ENCODE measurements around the gene HEXIM1.
A peak's percentile ranks its signal among the peaks of the same experiment; 100 is the strongest.

The HEXIM1 gene

GRCh38 chr17:45175759-45176115 lies 27.5 kb downstream of the HEXIM1 start:
- no peak overlapping the region for H3K4me3 Mint-ChIP-seq
- H3K9me3 Mint-ChIP-seq = no peaks in the 10 kb centered on the region
- no peak overlapping the region for H3K27ac Mint-ChIP-seq
- no peaks in the 10 kb centered on the region for H3K36me3 Mint-ChIP-seq (ENCODE audit: low read depth)
- peaks cover 22% of the 10 kb centered on the region for H3K4me1 Mint-ChIP-seq (ENCODE audit: low read depth)
- H3K27me3 Mint-ChIP-seq (ENCODE audit: low read depth) = no peaks in the 10 kb centered on the region
- DNase-seq (ENCODE audit: low spot score) = no peak

DNA sequence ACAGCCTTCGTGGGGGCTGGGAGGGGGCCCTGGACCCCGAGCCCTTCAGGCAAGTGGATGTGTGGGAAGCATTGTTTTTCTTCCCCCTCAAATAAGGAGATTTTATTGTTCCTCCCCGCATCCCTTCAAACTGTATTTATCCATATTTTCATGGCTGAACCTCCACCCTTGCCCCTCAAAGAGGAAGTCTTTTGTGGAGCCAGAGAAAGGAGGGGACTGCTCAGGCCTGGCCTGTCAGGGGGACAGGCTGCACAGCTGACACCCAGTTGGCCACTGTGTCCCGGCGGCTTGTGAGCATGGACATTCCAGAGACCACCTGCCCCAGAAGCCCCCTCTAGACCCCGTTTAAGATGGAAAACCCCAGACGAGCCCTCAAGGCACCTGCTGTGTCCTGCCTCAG lies 29.3 kb downstream of the HEXIM1 start:
- no peak for DNase-seq (ENCODE audit: low spot score)
- Mint-ChIP-seq H3K4me1 (ENCODE audit: low read depth) (peaks cover 10% of the 10 kb centered on the region), H3K4me3 (no peak overlapping the region), H3K27ac (no peak overlapping the region), H3K36me3 (ENCODE audit: low read depth) (no peaks in the 10 kb centered on the region), H3K9me3 (no peaks in the 10 kb centered on the region), H3K27me3 (ENCODE audit: low read depth) (no peaks in the 10 kb centered on the region)

DNA sequence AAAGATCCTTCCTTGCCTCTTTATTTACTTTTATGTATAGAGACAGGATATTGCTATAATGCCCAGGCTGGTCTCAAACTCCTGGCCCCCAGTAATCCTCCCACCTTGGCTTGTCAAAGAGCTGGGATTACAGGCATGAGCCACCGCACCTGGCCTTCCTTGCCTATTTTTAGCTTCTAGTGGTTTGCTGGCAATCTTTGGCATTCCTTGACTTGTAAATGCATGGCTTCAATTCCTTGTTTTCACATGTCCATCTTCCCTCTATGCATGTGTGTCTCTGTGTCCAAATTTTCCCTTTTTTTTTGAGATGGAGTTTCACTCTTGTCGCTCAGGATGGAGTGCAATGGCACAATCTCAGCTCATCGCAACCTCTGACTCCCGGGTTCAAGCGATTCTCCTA lies 35.9 kb downstream of the HEXIM1 start:
- DNase-seq (ENCODE audit: low spot score) = no peak
- H3K9me3 Mint-ChIP-seq = no peaks in the 10 kb centered on the region
- H3K36me3 Mint-ChIP-seq (ENCODE audit: low read depth) = no peaks in the 10 kb centered on the region
- no peak overlapping the region for H3K4me3 Mint-ChIP-seq
- no peaks in the 10 kb centered on the region for H3K4me1 Mint-ChIP-seq (ENCODE audit: low read depth)
- H3K27me3 Mint-ChIP-seq (ENCODE audit: low read depth) = no peaks in the 10 kb centered on the region
- H3K27ac Mint-ChIP-seq = no peak overlapping the region

DNA sequence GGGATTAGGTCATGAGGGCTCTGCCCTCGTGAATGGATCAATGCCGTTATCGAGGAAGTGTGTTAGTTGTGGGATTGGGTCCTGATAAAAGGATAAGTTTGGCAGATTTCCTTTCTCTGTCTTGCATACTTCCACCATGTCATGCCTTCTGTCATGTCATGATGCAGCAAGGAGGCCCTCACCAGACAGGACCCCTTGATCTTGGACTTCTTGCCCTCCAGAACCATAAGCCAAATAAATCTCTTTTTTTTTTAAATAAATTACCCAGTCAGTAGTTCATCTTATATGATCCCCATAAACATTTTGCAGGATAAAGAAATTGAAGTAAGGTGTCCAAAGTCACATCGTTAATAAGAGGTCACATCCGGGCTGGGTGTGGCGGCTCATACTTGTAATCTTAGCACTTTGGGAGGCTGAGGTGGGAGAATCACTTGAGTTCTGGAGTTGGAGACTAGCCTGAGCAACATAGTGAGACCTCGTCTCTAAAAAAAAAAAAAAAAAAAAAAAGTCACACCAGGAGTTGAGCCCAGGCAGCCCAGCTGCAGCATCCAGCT lies 38.6 kb downstream of the HEXIM1 start:
- no peak overlapping the region for H3K4me3 Mint-ChIP-seq
- H3K27me3 Mint-ChIP-seq (ENCODE audit: low read depth) = no peaks in the 10 kb centered on the region
- DNase-seq (ENCODE audit: low spot score) = no peak
- H3K4me1 Mint-ChIP-seq (ENCODE audit: low read depth) = no peaks in the 10 kb centered on the region
- no peak overlapping the region for H3K27ac Mint-ChIP-seq
- no peaks in the 10 kb centered on the region for H3K36me3 Mint-ChIP-seq (ENCODE audit: low read depth)
- H3K9me3 Mint-ChIP-seq = no peaks in the 10 kb centered on the region

- Mint-ChIP-seq H3K27ac (no peak overlapping the region), H3K36me3 (ENCODE audit: low read depth) (no peaks in the 10 kb centered on the region), H3K27me3 (ENCODE audit: low read depth) (no peaks in the 10 kb centered on the region), H3K4me3 (no peak overlapping the region), H3K9me3 (no peaks in the 10 kb centered on the region), H3K4me1 (ENCODE audit: low read depth) (no peaks in the 10 kb centered on the region)
- DNase-seq (ENCODE audit: low spot score) = no peak
These were observed 40.7 kb downstream of the HEXIM1 start for GRCh38 chr17:45189009-45189408.

- no peak overlapping the region for H3K27ac Mint-ChIP-seq
- no peaks in the 10 kb centered on the region for H3K36me3 Mint-ChIP-seq (ENCODE audit: low read depth)
- H3K4me1 Mint-ChIP-seq (ENCODE audit: low read depth) = no peaks in the 10 kb centered on the region
- no peak for DNase-seq (ENCODE audit: low spot score)
- no peak overlapping the region for H3K4me3 Mint-ChIP-seq
- H3K27me3 Mint-ChIP-seq (ENCODE audit: low read depth) = no peaks in the 10 kb centered on the region
- no peaks in the 10 kb centered on the region for H3K9me3 Mint-ChIP-seq
These were observed 42.4 kb downstream of the HEXIM1 start for GRCh38 chr17:45190503-45191255.

GRCh38 chr17:45195424-45195823 lies 47.1 kb downstream of the HEXIM1 start:
- Mint-ChIP-seq H3K36me3 (ENCODE audit: low read depth) (no peaks in the 10 kb centered on the region), H3K9me3 (no peaks in the 10 kb centered on the region), H3K27me3 (ENCODE audit: low read depth) (no peaks in the 10 kb centered on the region), H3K4me3 (no peak overlapping the region), H3K4me1 (ENCODE audit: low read depth) (no peaks in the 10 kb centered on the region), H3K27ac (no peak overlapping the region)
- no peak for DNase-seq (ENCODE audit: low spot score)

- H3K4me3 Mint-ChIP-seq = no peak overlapping the region
- no peaks in the 10 kb centered on the region for H3K4me1 Mint-ChIP-seq (ENCODE audit: low read depth)
- no peak for DNase-seq (ENCODE audit: low spot score)
- H3K36me3 Mint-ChIP-seq (ENCODE audit: low read depth) = no peaks in the 10 kb centered on the region
- H3K27ac Mint-ChIP-seq = no peak overlapping the region
- no peaks in the 10 kb centered on the region for H3K9me3 Mint-ChIP-seq
- no peaks in the 10 kb centered on the region for H3K27me3 Mint-ChIP-seq (ENCODE audit: low read depth)
These were observed 48.8 kb downstream of the HEXIM1 start for GRCh38 chr17:45197108-45197507.

- DNase-seq (ENCODE audit: low spot score) = peak; percentile 85
- Mint-ChIP-seq H3K4me1 (ENCODE audit: low read depth) (no peaks in the 10 kb centered on the region), H3K4me3 (no peak overlapping the region), H3K9me3 (no peaks in the 10 kb centered on the region), H3K27me3 (ENCODE audit: low read depth) (no peaks in the 10 kb centered on the region), H3K36me3 (ENCODE audit: low read depth) (no peaks in the 10 kb centered on the region), H3K27ac (no peak overlapping the region)
These were observed 49.5 kb downstream of the HEXIM1 start for GRCh38 chr17:45197555-45198334.

DNA sequence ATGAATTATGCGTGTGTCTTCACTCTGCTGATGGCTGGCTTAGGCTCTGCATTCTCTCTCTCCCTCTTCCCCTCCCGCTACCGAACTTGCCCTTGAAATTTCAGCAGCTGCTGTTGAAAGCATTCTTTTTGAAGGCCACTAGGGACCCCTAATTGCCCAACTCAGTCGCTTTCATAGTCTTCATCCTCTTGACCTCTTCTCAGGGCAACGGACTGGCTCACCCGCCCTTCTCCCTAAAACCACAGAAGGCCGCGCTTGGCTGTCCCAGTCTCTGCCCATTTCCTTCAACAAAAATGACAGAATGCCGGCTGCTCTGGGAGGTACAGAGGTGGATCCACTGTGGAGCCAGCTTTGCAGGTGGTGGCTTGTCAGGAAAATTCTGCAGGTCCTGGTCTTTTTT lies 52.4 kb downstream of the HEXIM1 start:
- no peaks in the 10 kb centered on the region for H3K36me3 Mint-ChIP-seq (ENCODE audit: low read depth)
- H3K4me3 Mint-ChIP-seq = no peak overlapping the region
- H3K27ac Mint-ChIP-seq = no peak overlapping the region
- no peaks in the 10 kb centered on the region for H3K27me3 Mint-ChIP-seq (ENCODE audit: low read depth)
- no peak for DNase-seq (ENCODE audit: low spot score)
- H3K9me3 Mint-ChIP-seq = no peaks in the 10 kb centered on the region
- no peaks in the 10 kb centered on the region for H3K4me1 Mint-ChIP-seq (ENCODE audit: low read depth)

GRCh38 chr17:45201457-45201856 lies 53.2 kb downstream of the HEXIM1 start:
- Mint-ChIP-seq H3K4me3 (no peak overlapping the region), H3K27me3 (ENCODE audit: low read depth) (no peaks in the 10 kb centered on the region), H3K36me3 (ENCODE audit: low read depth) (no peaks in the 10 kb centered on the region), H3K9me3 (no peaks in the 10 kb centered on the region), H3K27ac (no peak overlapping the region), H3K4me1 (ENCODE audit: low read depth) (no peaks in the 10 kb centered on the region)
- DNase-seq (ENCODE audit: low spot score) = no peak

All from T-helper 2 cell treated with Interferon-gamma antibody and Interleukin-4, amounts not matched to agents 5 μg/mL and 100 μg/mL, for 36 hours (primary cell).